ENCODE data around the gene RNF25.

The RNF25 gene

GRCh38 chr2:218658671-218659257, 13.0 kb downstream of the RNF25 start:
- Histone ChIP-seq H3K4me2 (ENCODE audit: low read depth, low read length, poor library complexity, severe bottlenecking) (peak overlapping the region; percentile 82), H4K20me1 (ENCODE audit: low read depth, low read length) (no peaks in the 10 kb centered on the region), H2AFZ (ENCODE audit: low read depth, low read length, severe bottlenecking) (peak overlapping the region; percentile 87), H3K9ac (ENCODE audit: low read length) (peak overlapping the region; percentile 95), H3K9me2 (replicated peaks; ENCODE audit: insufficient read depth, low read length) (no peaks in the 10 kb centered on the region), H3K4me3 (ENCODE audit: insufficient read depth, low read length, poor library complexity, severe bottlenecking) (peak overlapping the region; percentile 77), H3K79me2 (ENCODE audit: insufficient read depth, low read length) (peaks cover 47% of the 10 kb centered on the region), H3F3A (ENCODE audit: insufficient read depth) (no peaks in the 10 kb centered on the region), H3K27ac (ENCODE audit: low read depth, low read length) (peak overlapping the region; percentile 60), H3K27me3 (ENCODE audit: low read length) (no peaks in the 10 kb centered on the region), H3K9me3 (ENCODE audit: insufficient read depth, low read length) (no peaks in the 10 kb centered on the region), H3K36me3 (ENCODE audit: low read length) (peaks cover 7% of the 10 kb centered on the region; the same call in 1 of the 2 replicates)
- TF ChIP-seq EZH2phosphoT487 (conservative IDR thresholded peaks at IDR 0.05; ENCODE audit: low read length) (no peak), CTCF (IDR thresholded peaks at IDR 0.05; ENCODE audit: insufficient read depth, low read length, poor library complexity, severe bottlenecking) (peak; percentile 53)

DNA sequence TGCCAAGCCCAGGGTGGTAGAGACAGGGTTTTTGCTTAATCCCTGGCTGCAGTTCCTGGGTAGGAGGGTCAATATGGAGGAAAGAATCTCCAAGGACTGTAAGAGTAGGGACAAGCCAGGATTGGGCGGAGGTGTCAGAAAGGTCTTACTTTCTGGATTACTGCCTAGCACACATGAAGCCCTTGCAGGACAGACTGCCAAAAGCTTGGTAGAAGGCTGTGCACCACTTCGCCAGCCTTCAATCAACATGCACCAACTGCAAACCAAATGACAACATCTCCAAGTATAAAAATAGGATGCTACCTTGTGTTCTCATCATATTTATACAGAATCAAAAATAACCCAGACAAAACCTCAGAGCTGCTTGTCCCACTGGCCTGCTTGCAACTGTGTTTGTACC, 16.1 kb downstream of the RNF25 start:
- Histone ChIP-seq H3K9ac (ENCODE audit: low read length) (no peak overlapping the region), H3K4me3 (ENCODE audit: insufficient read depth, low read length, poor library complexity, severe bottlenecking) (no peak overlapping the region), H3K4me2 (ENCODE audit: low read depth, low read length, poor library complexity, severe bottlenecking) (no peak overlapping the region), H2AFZ (ENCODE audit: low read depth, low read length, severe bottlenecking) (no peak overlapping the region), H3K27ac (ENCODE audit: low read depth, low read length) (no peak overlapping the region), H3K27me3 (ENCODE audit: low read length) (no peaks in the 10 kb centered on the region), H3F3A (ENCODE audit: insufficient read depth) (no peaks in the 10 kb centered on the region), H3K36me3 (ENCODE audit: low read length) (peaks cover 17% of the 10 kb centered on the region; the same call in 1 of the 2 replicates), H4K20me1 (ENCODE audit: low read depth, low read length) (no peaks in the 10 kb centered on the region), H3K9me2 (replicated peaks; ENCODE audit: insufficient read depth, low read length) (no peaks in the 10 kb centered on the region), H3K79me2 (ENCODE audit: insufficient read depth, low read length) (peaks cover 44% of the 10 kb centered on the region), H3K9me3 (ENCODE audit: insufficient read depth, low read length) (no peaks in the 10 kb centered on the region)
- no peak for TF ChIP-seq EZH2phosphoT487 (conservative IDR thresholded peaks at IDR 0.05; ENCODE audit: low read length)
- TF ChIP-seq CTCF (IDR thresholded peaks at IDR 0.05; ENCODE audit: insufficient read depth, low read length, poor library complexity, severe bottlenecking) = no peak

DNA sequence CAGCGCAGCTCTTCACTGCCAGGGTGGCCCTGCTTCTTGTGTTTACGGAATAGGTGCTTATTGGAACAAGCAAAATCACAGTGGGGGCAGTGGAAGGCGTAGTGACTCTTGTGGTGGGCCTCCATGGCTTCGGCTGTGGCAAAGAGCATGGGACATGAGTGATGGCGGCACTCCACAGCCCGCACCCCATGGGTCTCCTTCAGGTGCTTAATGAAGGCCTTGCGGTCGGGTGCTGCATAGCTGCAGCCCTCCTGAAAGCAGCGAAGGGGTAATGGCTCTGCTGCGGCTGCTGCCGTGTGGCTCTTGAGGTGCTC, 23.1 kb downstream of the RNF25 start:
- no peaks in the 10 kb centered on the region for H3K9me3 ChIP-seq (ENCODE audit: insufficient read depth, low read length)
- H3K9ac ChIP-seq (ENCODE audit: low read length) = no peak overlapping the region
- H3K4me2 ChIP-seq (ENCODE audit: low read depth, low read length, poor library complexity, severe bottlenecking) = no peak overlapping the region
- peaks cover 23% of the 10 kb centered on the region; the same call in 1 of the 2 replicates for H3K36me3 ChIP-seq (ENCODE audit: low read length)
- TF ChIP-seq CTCF (IDR thresholded peaks at IDR 0.05; ENCODE audit: insufficient read depth, low read length, poor library complexity, severe bottlenecking) = peak; percentile 10
- TF ChIP-seq EZH2phosphoT487 (conservative IDR thresholded peaks at IDR 0.05; ENCODE audit: low read length) = no peak
- no peak overlapping the region for H3K4me3 ChIP-seq (ENCODE audit: insufficient read depth, low read length, poor library complexity, severe bottlenecking)
- no peak overlapping the region for H2AFZ ChIP-seq (ENCODE audit: low read depth, low read length, severe bottlenecking)
- no peaks in the 10 kb centered on the region for H3K27me3 ChIP-seq (ENCODE audit: low read length)
- peaks cover 4% of the 10 kb centered on the region; the same call in 1 of the 2 replicates for H4K20me1 ChIP-seq (ENCODE audit: low read depth, low read length)
- H3K27ac ChIP-seq (ENCODE audit: low read depth, low read length) = no peak overlapping the region
- H3F3A ChIP-seq (ENCODE audit: insufficient read depth) = peaks cover 6% of the 10 kb centered on the region; the same call in 1 of the 2 replicates
- no peaks in the 10 kb centered on the region for H3K9me2 ChIP-seq (replicated peaks; ENCODE audit: insufficient read depth, low read length)
- peaks cover 9% of the 10 kb centered on the region; the same call in 1 of the 2 replicates for H3K79me2 ChIP-seq (ENCODE audit: insufficient read depth, low read length)

Data from SU-DHL-6 (cell line).